KBM-7 (cell line): ENCODE data around the gene ABCC9.
"Not testable (repeated sequence)": the region's sequence is repeated elsewhere in the genome, so short reads cannot be mapped to it uniquely, and the experiment has no call there.

Experiments used
- DNase-seq: peaks from one replicate; pipeline ENCODE4 v3.0.0-alpha.2; 2015
- in situ Hi-C: fragments of 300-500 bp; cut with MboI; formaldehyde crosslinking; loops from 2 replicates; pipeline ENCODE4 v1.14.3; 2020; ENCODE audit warnings: low sequenced_read_pairs, low pct_unique_long_range_greater_than_20kb, mixed read lengths

ABCC9 gene

GRCh38 chr12:21939435-21939834 is 1.8 kb downstream of the ABCC9 start:
- in situ Hi-C loops: no loop called here
- DNase-seq: no peak

GRCh38 chr12:21938879-21939278 is 2.3 kb downstream of the ABCC9 start:
- DNase-seq: no peak
- in situ Hi-C loops: no loop called here

- in situ Hi-C loops: no loop called here
Observed at GRCh38 chr12:21934173-21934572, 7.1 kb downstream of the ABCC9 start.

GRCh38 chr12:21933656-21934055 is 7.6 kb downstream of the ABCC9 start:
- in situ Hi-C loops: no loop called here
- no peak for DNase-seq

More at GRCh38 chr12:21934173-21934572, 7.1 kb downstream of the ABCC9 start:
- no peak for DNase-seq

GRCh38 chr12:21929972-21930371 is 11.3 kb downstream of the ABCC9 start:
- DNase-seq, in situ Hi-C loops: not testable (repeated sequence)

GRCh38 chr12:21925296-21925913 is 15.8 kb downstream of the ABCC9 start:
- in situ Hi-C loops: no loop called here
- no peak for DNase-seq

- in situ Hi-C loops: no loop called here
Observed at GRCh38 chr12:21921436-21921835, 19.8 kb downstream of the ABCC9 start.

GRCh38 chr12:21918456-21918855 is 22.8 kb downstream of the ABCC9 start:
- no peak for DNase-seq
- in situ Hi-C loops: no loop called here

More at GRCh38 chr12:21921436-21921835, 19.8 kb downstream of the ABCC9 start:
- no peak for DNase-seq

- in situ Hi-C loops: no loop called here
- DNase-seq: no peak
Observed at GRCh38 chr12:21913823-21914222, 27.4 kb downstream of the ABCC9 start.

GRCh38 chr12:21912318-21912717 is 28.9 kb downstream of the ABCC9 start:
- in situ Hi-C loops: no loop called here
- no peak for DNase-seq

GRCh38 chr12:21911832-21912231 is 29.4 kb downstream of the ABCC9 start:
- DNase-seq: no peak
- in situ Hi-C loops: no loop called here

GRCh38 chr12:21910657-21911056 is 30.6 kb downstream of the ABCC9 start:
- in situ Hi-C loops: no loop called here

GRCh38 chr12:21907948-21908837 is 33.0 kb downstream of the ABCC9 start:
- in situ Hi-C loops: no loop called here
- DNase-seq: no peak

More at GRCh38 chr12:21910657-21911056, 30.6 kb downstream of the ABCC9 start:
- DNase-seq: no peak

GRCh38 chr12:21906919-21907493 is 34.2 kb downstream of the ABCC9 start:
- DNase-seq: no peak
- in situ Hi-C loops: no loop called here

- in situ Hi-C loops: not testable (repeated sequence)
Observed at GRCh38 chr12:21899532-21899931, 41.7 kb downstream of the ABCC9 start.

GRCh38 chr12:21895651-21896050 is 45.6 kb downstream of the ABCC9 start:
- no peak for DNase-seq
- in situ Hi-C loops: no loop called here

More at GRCh38 chr12:21899532-21899931, 41.7 kb downstream of the ABCC9 start:
- not testable (repeated sequence) for DNase-seq

- in situ Hi-C loops: no loop called here
- DNase-seq: no peak
Observed at GRCh38 chr12:21894792-21895595, 46.2 kb downstream of the ABCC9 start.

- no peak for DNase-seq
- in situ Hi-C loops: no loop called here
Observed at GRCh38 chr12:21893924-21894323, 47.3 kb downstream of the ABCC9 start.

GRCh38 chr12:21892341-21892740 is 48.9 kb downstream of the ABCC9 start:
- DNase-seq: no peak
- in situ Hi-C loops: no loop called here
